Activated naive CD8-positive, alpha-beta T cell treated with anti-CD3 and anti-CD28 coated beads, Interleukin-2, amount 50 U/mL, for 16 hours (primary cell): ENCODE measurements around the gene HLF.
"Not testable (repeated sequence)": the region's sequence is repeated elsewhere in the genome, so short reads cannot be mapped to it uniquely, and the experiment has no call there.

ENCODE experiments used
- DNase-seq: peaks from one replicate; pipeline ENCODE4 v3.0.0-alpha.2; 2020; ENCODE audit warnings: low read depth, low spot score

The HLF gene

GRCh38 chr17:55327225-55328088 lies 62.7 kb downstream of the HLF start:
- no peak for DNase-seq

GRCh38 chr17:55328514-55328913 lies 63.8 kb downstream of the HLF start:
- DNase-seq = not testable (repeated sequence)

GRCh38 chr17:55330344-55330933 lies 65.7 kb downstream of the HLF start:
- no peak for DNase-seq

- DNase-seq = no peak
Measured at GRCh38 chr17:55332296-55333041, 67.7 kb downstream of the HLF start.

- no peak for DNase-seq
Measured at GRCh38 chr17:55334285-55334684, 69.5 kb downstream of the HLF start.

GRCh38 chr17:55334881-55335540 lies 70.3 kb downstream of the HLF start:
- DNase-seq = no peak

- DNase-seq = no peak
Measured at GRCh38 chr17:55335625-55336024, 70.9 kb downstream of the HLF start.

- no peak for DNase-seq
Measured at GRCh38 chr17:55336426-55336825, 71.7 kb downstream of the HLF start.

- DNase-seq = no peak
Measured at GRCh38 chr17:55340176-55340575, 75.4 kb downstream of the HLF start.

- no peak for DNase-seq
Measured at GRCh38 chr17:55340686-55341085, 75.9 kb downstream of the HLF start.

GRCh38 chr17:55341432-55341831 lies 76.7 kb downstream of the HLF start:
- no peak for DNase-seq

GRCh38 chr17:55342800-55343585 lies 78.2 kb downstream of the HLF start:
- DNase-seq = no peak

- no peak for DNase-seq
Measured at GRCh38 chr17:55343900-55344513, 79.2 kb downstream of the HLF start.

- no peak for DNase-seq
Measured at GRCh38 chr17:55344514-55344997, 79.8 kb downstream of the HLF start.

GRCh38 chr17:55345132-55345531 lies 80.4 kb downstream of the HLF start:
- DNase-seq = no peak

GRCh38 chr17:55346658-55347057 lies 81.9 kb downstream of the HLF start:
- no peak for DNase-seq

- no peak for DNase-seq
Measured at GRCh38 chr17:55347341-55347740, 82.6 kb downstream of the HLF start.

GRCh38 chr17:55348749-55349354 lies 84.1 kb downstream of the HLF start:
- no peak for DNase-seq

- no peak for DNase-seq
Measured at GRCh38 chr17:55350825-55351205, 86.1 kb downstream of the HLF start.

- DNase-seq = no peak
Measured at GRCh38 chr17:55351226-55351625, 86.5 kb downstream of the HLF start.
